ENCODE data around the gene SMIM24.

DNA sequence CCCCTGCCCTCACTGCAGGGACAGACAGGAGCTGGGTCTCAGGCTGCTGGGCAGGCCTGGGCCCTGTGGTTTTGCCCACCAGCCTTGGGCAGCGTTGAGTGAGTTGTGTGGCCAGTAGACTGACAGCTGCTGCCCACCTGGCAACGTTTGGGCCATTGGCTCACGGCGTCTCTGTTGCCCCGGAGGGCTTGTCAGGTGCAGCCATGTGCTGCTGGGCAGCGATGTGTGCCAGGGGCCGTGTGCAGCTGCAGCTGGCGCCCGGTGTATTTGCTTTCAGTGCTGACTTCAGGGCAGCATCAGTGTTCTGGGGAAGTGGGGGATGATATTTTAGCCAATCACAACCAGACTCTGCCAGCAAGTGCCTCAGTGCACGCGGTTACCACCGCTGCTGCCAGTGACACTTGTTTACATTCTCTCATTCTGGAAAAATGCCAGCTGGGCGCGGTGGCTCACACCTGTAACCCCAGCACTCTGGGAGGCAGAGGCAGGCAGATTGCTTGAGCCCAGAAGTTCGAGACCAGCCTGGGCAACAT lies 36.4 kb upstream of the SMIM24 start:
- TF ChIP-seq, protein P1, sequence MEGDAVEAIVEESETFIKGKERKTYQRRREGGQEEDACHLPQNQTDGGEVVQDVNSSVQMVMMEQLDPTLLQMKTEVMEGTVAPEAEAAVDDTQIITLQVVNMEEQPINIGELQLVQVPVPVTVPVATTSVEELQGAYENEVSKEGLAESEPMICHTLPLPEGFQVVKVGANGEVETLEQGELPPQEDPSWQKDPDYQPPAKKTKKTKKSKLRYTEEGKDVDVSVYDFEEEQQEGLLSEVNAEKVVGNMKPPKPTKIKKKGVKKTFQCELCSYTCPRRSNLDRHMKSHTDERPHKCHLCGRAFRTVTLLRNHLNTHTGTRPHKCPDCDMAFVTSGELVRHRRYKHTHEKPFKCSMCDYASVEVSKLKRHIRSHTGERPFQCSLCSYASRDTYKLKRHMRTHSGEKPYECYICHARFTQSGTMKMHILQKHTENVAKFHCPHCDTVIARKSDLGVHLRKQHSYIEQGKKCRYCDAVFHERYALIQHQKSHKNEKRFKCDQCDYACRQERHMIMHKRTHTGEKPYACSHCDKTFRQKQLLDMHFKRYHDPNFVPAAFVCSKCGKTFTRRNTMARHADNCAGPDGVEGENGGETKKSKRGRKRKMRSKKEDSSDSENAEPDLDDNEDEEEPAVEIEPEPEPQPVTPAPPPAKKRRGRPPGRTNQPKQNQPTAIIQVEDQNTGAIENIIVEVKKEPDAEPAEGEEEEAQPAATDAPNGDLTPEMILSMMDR (IDR thresholded peaks at IDR 0.05; ENCODE audit: low read length) = no peak
- no peak for TF ChIP-seq EZH2phosphoT487 (IDR thresholded peaks at IDR 0.05; ENCODE audit: low read length)
- no peak for TF ChIP-seq EZH2 (optimal IDR thresholded peaks at IDR 0.05; ENCODE audit: low read depth, low read length)
